Ovary (tissue), 3 donors: Measurements from ENCODE around the gene SFT2D2.

Experiments used
- CTCF ChIP-seq, 3 donors: fragments of 450-650 bp in 2 of 3; fragments of 200-600 bp in 1 of 3; IDR thresholded peaks; one replicate each; pipeline versions ENCODE4 v1.5.1 to v1.8.0; 2016 to 2022; ENCODE audit warnings: antibody characterized with exemption in 3 of 3, mild to moderate bottlenecking in 1 of 3
- EP300 ChIP-seq: sonication (generic); formaldehyde crosslinking; IDR thresholded peaks from one replicate; pipeline ENCODE4 v1.6.1; 2017; ENCODE audit warnings: antibody characterized with exemption
- POLR2A ChIP-seq: fragments of 450-650 bp; IDR thresholded peaks from one replicate; pipeline ENCODE4 v1.6.1; 2017; ENCODE audit warnings: antibody characterized with exemption, mild to moderate bottlenecking, moderate library complexity
- donor health status: DM: no; HTN: no; CAD: no.

- TF ChIP-seq CTCF (IDR thresholded peaks at IDR 0.05) (no peak), POLR2A (no peak), EP300 (no peak)
Observed at GRCh38 chr1:168285521-168285790, 59.7 kb downstream of the SFT2D2 start.
